GM21528 (cell line): ENCODE results near the gene ATCAY.
"Not testable (repeated sequence)": the region's sequence is repeated elsewhere in the genome, so short reads cannot be mapped to it uniquely, and the experiment has no call there.

Experiments
- ATAC-seq: cut with Tn5 transposase; IDR thresholded peaks from one replicate; pipeline ENCODE4 v1.9.1; 2021; ENCODE audit warnings: mild to moderate bottlenecking, moderate library complexity; ENCODE audit not compliant: unreplicated experiment, low FRiP score

Gene ATCAY

GRCh38 chr19:3944018-3944721 lies 63.7 kb downstream of the ATCAY start:
- ATAC-seq: no peak

GRCh38 chr19:3945838-3946237 lies 65.4 kb downstream of the ATCAY start:
- ATAC-seq: no peak

- ATAC-seq: not testable (repeated sequence)
Measured at GRCh38 chr19:3947316-3947933, 66.9 kb downstream of the ATCAY start.

- no peak for ATAC-seq
Measured at GRCh38 chr19:3949294-3949693, 68.8 kb downstream of the ATCAY start.

- ATAC-seq: no peak
Measured at GRCh38 chr19:3949997-3950859, 69.7 kb downstream of the ATCAY start.

- no peak for ATAC-seq
Measured at GRCh38 chr19:3950871-3951861, 70.7 kb downstream of the ATCAY start.

GRCh38 chr19:3952755-3953276 lies 72.3 kb downstream of the ATCAY start:
- ATAC-seq: not testable (repeated sequence)

- no peak for ATAC-seq
Measured at GRCh38 chr19:3954107-3954506, 73.6 kb downstream of the ATCAY start.

GRCh38 chr19:3955276-3955675 lies 74.8 kb downstream of the ATCAY start:
- ATAC-seq: not testable (repeated sequence)

GRCh38 chr19:3955688-3956087 lies 75.2 kb downstream of the ATCAY start:
- no peak for ATAC-seq

- no peak for ATAC-seq
Measured at GRCh38 chr19:3958836-3959765, 78.6 kb downstream of the ATCAY start.

GRCh38 chr19:3959766-3960131 lies 79.3 kb downstream of the ATCAY start:
- ATAC-seq: no peak

GRCh38 chr19:3961007-3961406 lies 80.5 kb downstream of the ATCAY start:
- no peak for ATAC-seq

GRCh38 chr19:3963458-3964255 lies 83.2 kb downstream of the ATCAY start:
- ATAC-seq: no peak

- ATAC-seq: no peak
Measured at GRCh38 chr19:3964256-3965194, 84.0 kb downstream of the ATCAY start.

- ATAC-seq: no peak
Measured at GRCh38 chr19:3966051-3967017, 85.8 kb downstream of the ATCAY start.
